Metanephros (tissue), 2 donors: ENCODE results near the gene SKP1. TPM values are rescaled to one million over a fixed set of nuclear protein-coding genes. Genes with fewer than 3 reads are reported as not detected.

Experiments
- small RNA-seq: library from RNA; depleted of rRNA; stranded (forward); fragments of <200 nt; gene quantifications from one replicate; pipeline ENCODE3, GENCODE V24; 2014; ENCODE audit warnings: low replicate concordance
- total RNA-seq: library from RNA; depleted of rRNA; stranded (reverse); fragments of >200 nt; gene quantifications from one replicate; pipeline ENCODE4 v1.2.3, GENCODE V29; 2014

The SKP1 gene
- 278 TPM for total RNA-seq

GRCh38 chr5:134176511-134177368, at the start of gene SKP1:
Gene SKP1, minus strand, starts transcription at chr5:134176950. Its CDS starts 2,928 bp downstream, at chr5:134174022.

GRCh38 chr5:134225780-134226440, 49.2 kb upstream of the SKP1 start, which contains the start of gene PPP2CA:
Gene PPP2CA, minus strand, starts transcription at chr5:134226073. Its CDS starts 212 bp downstream, at chr5:134225861.

GRCh38 chr5:134113902-134114875, 62.6 kb downstream of the SKP1 start, which contains the start of gene TCF7:
Gene TCF7, plus strand, starts transcription at chr5:134114681. Its CDS starts 226 bp downstream, at chr5:134114907.

Small RNA genes lying within 50 kb of the gene (small RNA-seq; reads per million reads assigned to genes)
- gene MIR3661 = not detected

Other genes with a start within 250 kb of the SKP1 start
- gene C5orf15, start 208.3 kb downstream of the SKP1 start, total RNA-seq = 81.7 TPM
- gene VDAC1, start 172.0 kb downstream of the SKP1 start, total RNA-seq = 128 TPM
- gene TCF7, start 62.3 kb downstream of the SKP1 start, total RNA-seq = 4.7 TPM
- gene PPP2CA, start 49.1 kb upstream of the SKP1 start, total RNA-seq = 120 TPM
- gene CDKL3, start 190.2 kb upstream of the SKP1 start, total RNA-seq = 2.0 TPM
- 34.1 TPM for gene UBE2B, start 194.6 kb upstream of the SKP1 start, total RNA-seq
- 28.2 TPM for gene CDKN2AIPNL, start 234.9 kb upstream of the SKP1 start, total RNA-seq